LoVo (cell line): ENCODE measurements around the gene PYY.
"Not testable (repeated sequence)": the region's sequence is repeated elsewhere in the genome, so short reads cannot be mapped to it uniquely, and the experiment has no call there.

Source experiments
- DNase-seq: peaks from one replicate; pipeline ENCODE4 v3.0.0-alpha.2; 2016; ENCODE audit warnings: low spot score

Gene PYY

GRCh38 chr17:43953746-43954145 lies at the start of gene PYY:
Gene PYY, minus strand, starts transcription at chr17:43953940. Its CDS starts 457 bp downstream, at chr17:43953483.
- no peak for DNase-seq

- no peak for DNase-seq
Observed at GRCh38 chr17:44002141-44002848, 48.6 kb upstream of the PYY start.

GRCh38 chr17:44001461-44001920 lies 47.8 kb upstream of the PYY start:
- no peak for DNase-seq

GRCh38 chr17:44000871-44001460 lies 47.2 kb upstream of the PYY start:
- DNase-seq, result no peak

- no peak for DNase-seq
Observed at GRCh38 chr17:44000141-44000860, 46.6 kb upstream of the PYY start.

GRCh38 chr17:43999024-43999423 lies 45.3 kb upstream of the PYY start:
- DNase-seq, result no peak

GRCh38 chr17:43998552-43998951 lies 44.8 kb upstream of the PYY start:
- DNase-seq, result no peak

- not testable (repeated sequence) for DNase-seq
Observed at GRCh38 chr17:43997180-43997579, 43.4 kb upstream of the PYY start.

GRCh38 chr17:43995150-43995471 lies 41.4 kb upstream of the PYY start:
- DNase-seq, result no peak

- DNase-seq, result peak; percentile 67
Observed at GRCh38 chr17:43994272-43995149, 40.8 kb upstream of the PYY start.

- no peak for DNase-seq
Observed at GRCh38 chr17:43992641-43993040, 38.9 kb upstream of the PYY start.

GRCh38 chr17:43988301-43988700 lies 34.6 kb upstream of the PYY start:
- no peak for DNase-seq

GRCh38 chr17:43987131-43988021 lies 33.6 kb upstream of the PYY start:
- DNase-seq, result no peak

- no peak for DNase-seq
Observed at GRCh38 chr17:43986225-43986981, 32.7 kb upstream of the PYY start.

- DNase-seq, result no peak
Observed at GRCh38 chr17:43984521-43984920, 30.8 kb upstream of the PYY start.

GRCh38 chr17:43983515-43984411 lies 30.0 kb upstream of the PYY start:
- peak; percentile 26 for DNase-seq

- no peak for DNase-seq
Observed at GRCh38 chr17:43983196-43983514, 29.4 kb upstream of the PYY start.

- DNase-seq, result no peak
Observed at GRCh38 chr17:43982171-43982570, 28.4 kb upstream of the PYY start.

GRCh38 chr17:43979671-43980070 lies 25.9 kb upstream of the PYY start:
- no peak for DNase-seq

- DNase-seq, result no peak
Observed at GRCh38 chr17:43979011-43979410, 25.3 kb upstream of the PYY start.
